ENCODE measurements around the gene CDH16. TPM values are rescaled to one million over a fixed set of nuclear protein-coding genes. Genes with fewer than 3 reads are reported as not detected.

Gene CDH16
- total and polyA plus RNA-seq, 7 donors: 0.53 to 3.3 (median 0.75) TPM; not detected in 2

DNA sequence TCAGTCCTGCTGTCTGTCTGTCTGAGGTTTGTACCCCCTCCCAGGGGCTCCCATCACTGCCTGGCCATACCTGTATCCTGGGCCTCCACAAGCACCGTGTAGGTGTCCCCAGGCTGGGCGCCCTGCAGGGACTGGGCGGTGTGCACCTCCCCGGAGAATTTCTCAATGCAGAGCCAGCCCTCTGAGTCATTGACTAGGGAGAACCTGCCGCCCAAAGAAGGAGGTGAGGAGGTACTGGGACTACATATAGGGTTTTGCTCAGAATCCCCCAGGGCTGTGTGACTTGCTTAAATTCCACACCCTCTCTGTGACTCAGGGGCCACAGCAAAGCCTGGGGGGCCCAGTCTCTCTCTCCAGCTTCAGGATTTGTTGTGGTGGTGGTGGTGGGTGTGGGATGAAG, 7.6 kb downstream of the CDH16 start:
- no peak for ATAC-seq
- DNase-seq: peak in 1 of 2 donors; percentile 39
- H3K27me3 ChIP-seq (ENCODE audit: insufficient read depth in 3 of 3, low read length in 2 of 3): peaks cover 0 to 2% (median 0%) of the 10 kb centered on the region in 3 donors
- no peaks in the 10 kb centered on the region for H3K36me3 ChIP-seq (ENCODE audit: insufficient read depth in 1 of 2, low read depth in 1 of 2)
- no peak for TF ChIP-seq CTCF (IDR thresholded peaks at IDR 0.05)
- no peak overlapping the region for H3K4me3 ChIP-seq
- no peaks in the 10 kb centered on the region for H3K4me1 ChIP-seq
- H3K27ac ChIP-seq: no peak overlapping the region
- WGBS, 3 donors: 83 to 92% (median 92%) methylated on average over 5 of the region's 5 CpGs
- intact Hi-C loops (cut with DNase I): no loop called here
- no peaks in the 10 kb centered on the region for H3K9me3 ChIP-seq

- no peak overlapping the region for H3K4me3 ChIP-seq
- no peaks in the 10 kb centered on the region for H3K36me3 ChIP-seq (ENCODE audit: insufficient read depth in 1 of 2, low read depth in 1 of 2)
- ATAC-seq (no peak), DNase-seq (peak in 1 of 2 donors; percentile 35)
- 81 to 86% (median 83%) methylated on average over 14 of the region's 14 CpGs for WGBS, 3 donors
- H3K27ac ChIP-seq: no peak overlapping the region
- intact Hi-C loops (cut with DNase I): no loop called here
- no peaks in the 10 kb centered on the region for H3K9me3 ChIP-seq
- H3K27me3 ChIP-seq (ENCODE audit: insufficient read depth in 3 of 3, low read length in 2 of 3): peaks cover 0 to 2% (median 0%) of the 10 kb centered on the region in 3 donors
- TF ChIP-seq CTCF (IDR thresholded peaks at IDR 0.05): no peak
- H3K4me1 ChIP-seq: peaks cover 3% of the 10 kb centered on the region
Measured at GRCh38 chr16:66910175-66910940, 8.3 kb downstream of the CDH16 start.

GRCh38 chr16:66908762-66909559, 9.7 kb downstream of the CDH16 start:
- peaks cover 0 to 2% (median 0%) of the 10 kb centered on the region in 3 donors for H3K27me3 ChIP-seq (ENCODE audit: insufficient read depth in 3 of 3, low read length in 2 of 3)
- no peak overlapping the region for H3K4me3 ChIP-seq
- no peaks in the 10 kb centered on the region for H3K9me3 ChIP-seq
- DNase-seq: peak in 1 of 2 donors; percentile 28
- 88 to 91% (median 90%) methylated on average over 8 to 14 of the region's 14 CpGs for WGBS, 3 donors
- H3K27ac ChIP-seq: no peak overlapping the region
- ATAC-seq: no peak
- intact Hi-C loops (cut with DNase I): no loop called here
- peaks cover 8% of the 10 kb centered on the region for H3K4me1 ChIP-seq
- no peak for TF ChIP-seq CTCF (IDR thresholded peaks at IDR 0.05)
- no peaks in the 10 kb centered on the region for H3K36me3 ChIP-seq (ENCODE audit: insufficient read depth in 1 of 2, low read depth in 1 of 2)

GRCh38 chr16:66908116-66908515, 10.6 kb downstream of the CDH16 start:
- no peaks in the 10 kb centered on the region for H3K36me3 ChIP-seq (ENCODE audit: insufficient read depth in 1 of 2, low read depth in 1 of 2)
- no peaks in the 10 kb centered on the region for H3K9me3 ChIP-seq
- DNase-seq: peak in 1 of 2 donors; percentile 20
- no peak overlapping the region for H3K27ac ChIP-seq
- WGBS, 3 donors: 87 to 91% (median 88%) methylated on average over 3 of the region's 3 CpGs
- no peak for ATAC-seq
- H3K4me3 ChIP-seq: no peak overlapping the region
- H3K27me3 ChIP-seq (ENCODE audit: insufficient read depth in 3 of 3, low read length in 2 of 3): peaks cover 0 to 2% (median 0%) of the 10 kb centered on the region in 3 donors
- H3K4me1 ChIP-seq: peaks cover 17% of the 10 kb centered on the region
- TF ChIP-seq CTCF (IDR thresholded peaks at IDR 0.05): no peak
- intact Hi-C loops (cut with DNase I): no loop called here

All from psoas muscle (tissue), 8 donors.